Measurements from ENCODE around the gene ERCC6L2. TPM values are rescaled to one million over a fixed set of nuclear protein-coding genes. Genes with fewer than 3 reads are reported as not detected.

ERCC6L2 gene
- total and polyA plus RNA-seq, 2 of the 8 experiments (the other 6 are each of a cell fraction or from before 2014, with no cell fraction given): 9.8 to 50.0 TPM

GRCh38 chr9:95875305-95876137 lies at the start of gene ERCC6L2 (continued):
- TF ChIP-seq CHD7 (IDR thresholded peaks at IDR 0.05; ENCODE audit: insufficient replicate concordance, low read length): no peak
- TF ChIP-seq E2F6 (IDR thresholded peaks at IDR 0.05): peak; percentile 74
- TF ChIP-seq HDAC2 (IDR thresholded peaks at IDR 0.05; ENCODE audit: borderline replicate concordance in 1 of 2, low read depth in 2 of 2, low read length in 2 of 2): peak in 1 of 2 experiments; percentile 37; a peak in 1 of 4 replicates
- TF ChIP-seq CHD2 (IDR thresholded peaks at IDR 0.05; ENCODE audit: low read length): peak; percentile 100
- peak; percentile 99 for TF ChIP-seq POLR2A (IDR thresholded peaks at IDR 0.05; ENCODE audit: control extremely low read depth in 1 of 2, low read depth in 2 of 2, low read length in 2 of 2)
